ENCODE results near the gene ARMH3.
A peak's percentile ranks its signal among the peaks of the same experiment; 100 is the strongest.

The ARMH3 gene

DNA sequence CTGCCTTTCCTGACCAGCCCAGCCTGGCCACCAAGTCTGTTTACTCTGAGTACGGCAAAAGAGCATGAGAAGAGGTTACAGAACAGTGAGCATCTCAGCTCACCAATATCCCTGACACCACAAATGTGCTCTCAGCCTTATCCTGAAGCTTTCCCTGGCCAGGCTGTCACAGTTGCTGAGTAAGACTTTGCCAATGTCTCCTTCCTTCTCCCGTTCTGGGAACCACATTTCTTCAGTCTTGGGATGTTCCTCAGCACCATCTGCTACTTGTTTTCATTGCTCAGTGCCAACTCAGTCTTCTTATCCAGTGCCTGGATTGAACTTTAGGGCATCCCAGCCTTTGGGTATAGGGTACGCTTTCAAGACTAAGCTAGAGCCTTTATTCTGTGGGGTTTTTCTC lies 205.2 kb downstream of the ARMH3 start:
- DNase-seq = no peak

DNA sequence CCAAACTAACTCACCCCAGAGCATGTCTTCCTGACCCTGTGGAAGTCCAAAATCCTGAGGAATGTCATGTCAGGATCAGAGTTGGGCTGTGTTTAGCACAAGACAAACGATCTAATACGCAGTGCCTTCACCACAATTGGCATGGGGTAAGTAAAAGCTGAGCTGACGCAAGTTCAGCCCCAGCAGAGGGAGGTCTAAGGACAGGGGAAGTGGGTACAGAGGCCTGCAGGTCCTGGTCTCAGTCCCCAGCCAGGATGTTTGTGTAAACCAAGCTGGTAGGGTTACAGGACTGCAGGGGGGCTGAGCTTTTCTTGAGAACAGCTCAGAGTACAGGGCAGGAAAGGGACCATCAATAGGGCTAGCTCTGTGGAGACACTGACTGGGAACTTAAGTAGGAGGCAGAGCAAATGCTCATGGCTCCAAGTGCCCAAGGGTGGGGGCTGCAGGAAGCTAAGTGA lies 207.1 kb downstream of the ARMH3 start:
- DNase-seq = peak; percentile 16

DNA sequence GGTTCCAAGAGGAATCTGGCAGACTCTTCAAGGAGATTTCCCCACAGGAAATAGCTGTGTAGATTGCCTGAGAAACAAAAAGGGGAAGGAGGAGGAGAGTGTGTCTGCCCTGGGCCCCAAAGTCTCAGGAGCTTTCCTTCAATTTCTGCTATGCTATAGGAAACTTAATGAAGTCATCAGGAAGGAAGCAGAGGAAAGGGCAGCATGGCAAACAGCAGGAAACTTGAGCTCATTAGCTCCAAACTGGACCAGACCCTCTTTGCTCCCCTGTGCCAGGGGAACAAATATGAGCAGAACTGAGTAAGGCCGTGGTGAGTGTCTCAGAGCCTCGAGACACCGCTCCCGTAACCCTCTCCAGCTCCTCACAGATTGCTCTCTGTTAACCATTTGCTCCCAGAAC lies 207.6 kb downstream of the ARMH3 start:
- no peak for DNase-seq

DNA sequence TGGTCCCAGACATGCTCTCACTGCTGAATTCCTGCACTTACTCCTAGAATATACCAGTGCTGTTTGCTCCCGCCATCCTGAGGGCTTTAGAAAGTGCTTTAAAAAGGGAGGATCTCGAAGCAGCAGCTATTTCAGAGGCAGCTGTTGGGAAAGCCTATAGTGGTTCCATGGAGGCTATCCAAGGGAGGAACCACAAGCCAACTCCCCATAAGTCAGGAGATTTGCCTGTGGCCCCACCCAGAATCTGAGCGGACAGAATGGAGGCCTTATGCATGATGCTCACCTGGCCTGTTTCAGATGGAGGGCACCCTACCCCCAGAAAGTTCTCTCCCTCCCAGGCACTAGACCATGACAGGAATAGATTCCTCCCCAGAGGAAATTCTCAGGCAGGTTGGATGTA lies 210.1 kb downstream of the ARMH3 start:
- no peak for DNase-seq

DNA sequence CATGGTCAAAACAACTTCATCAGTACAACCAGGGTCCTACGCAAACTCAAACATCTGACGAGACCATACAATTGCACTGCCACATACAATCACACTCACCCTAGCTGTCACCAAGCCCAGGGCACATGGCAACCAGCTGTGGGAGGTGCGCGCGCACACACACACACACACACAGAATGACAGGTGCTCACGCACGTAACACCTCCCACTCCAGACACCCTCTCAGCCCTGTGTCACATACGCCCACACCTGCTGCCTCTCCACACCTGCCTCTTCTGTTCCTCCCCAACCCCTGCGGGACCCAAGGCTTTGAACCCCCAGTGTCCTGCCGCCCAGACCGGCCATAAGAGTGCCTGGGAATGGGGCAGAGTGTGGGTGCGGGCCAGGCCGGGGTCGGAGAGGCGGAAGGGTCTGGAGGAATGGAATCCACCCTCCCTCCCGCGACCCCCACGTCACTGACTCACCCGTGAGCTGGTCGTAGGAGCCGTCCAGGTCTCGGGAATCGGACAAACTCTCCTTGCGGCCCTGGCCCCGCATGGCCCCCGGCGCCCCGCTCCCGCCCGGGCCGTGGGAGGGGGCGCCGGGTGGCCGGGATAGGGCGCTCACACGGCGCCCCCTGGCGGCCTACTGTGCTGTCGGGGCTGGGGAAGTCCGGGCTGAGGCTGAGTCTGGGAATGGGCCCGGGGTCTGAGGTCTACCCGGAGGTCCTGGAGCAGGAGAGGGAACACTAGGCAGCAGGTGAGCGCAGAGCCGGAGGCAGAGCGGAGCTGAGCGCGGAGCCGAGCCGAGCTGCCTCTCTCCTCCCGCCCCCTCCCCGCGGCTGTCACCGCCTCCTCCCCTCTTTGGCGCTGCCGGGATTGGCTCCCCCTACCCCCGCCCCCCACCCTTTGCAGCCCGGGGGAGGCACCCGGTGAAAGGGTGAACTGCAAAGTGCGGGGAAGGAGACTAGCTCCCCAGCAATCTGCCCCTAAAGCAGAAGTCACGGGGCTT lies 212.6 kb downstream of the ARMH3 start, which contains the start of gene KCNIP2:
KCNIP2 (minus strand) TSS at position 769 of the 990 bp plus-strand sequence; CDS start at position 537, 232 bp downstream.
- no peak for DNase-seq

DNA sequence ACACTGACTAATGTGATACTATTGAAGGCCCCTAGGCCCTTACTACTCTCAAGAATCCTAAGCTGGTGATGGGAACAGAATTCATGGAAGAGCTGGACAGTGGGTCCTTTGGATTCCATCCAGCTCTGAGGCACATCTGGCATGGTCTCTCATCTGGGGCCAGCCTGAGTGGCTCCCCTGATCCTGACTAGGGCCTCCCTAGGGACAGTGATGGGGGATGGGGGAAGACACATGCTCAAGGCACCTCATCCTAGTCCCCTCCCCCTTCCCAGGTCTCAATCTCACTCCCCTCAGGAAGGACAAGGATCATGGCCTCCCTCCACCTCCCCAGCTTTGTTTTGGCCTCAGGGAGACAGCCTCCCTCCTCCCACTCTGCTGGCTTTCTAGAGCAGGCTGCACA lies 214.1 kb downstream of the ARMH3 start:
- DNase-seq = no peak

DNA sequence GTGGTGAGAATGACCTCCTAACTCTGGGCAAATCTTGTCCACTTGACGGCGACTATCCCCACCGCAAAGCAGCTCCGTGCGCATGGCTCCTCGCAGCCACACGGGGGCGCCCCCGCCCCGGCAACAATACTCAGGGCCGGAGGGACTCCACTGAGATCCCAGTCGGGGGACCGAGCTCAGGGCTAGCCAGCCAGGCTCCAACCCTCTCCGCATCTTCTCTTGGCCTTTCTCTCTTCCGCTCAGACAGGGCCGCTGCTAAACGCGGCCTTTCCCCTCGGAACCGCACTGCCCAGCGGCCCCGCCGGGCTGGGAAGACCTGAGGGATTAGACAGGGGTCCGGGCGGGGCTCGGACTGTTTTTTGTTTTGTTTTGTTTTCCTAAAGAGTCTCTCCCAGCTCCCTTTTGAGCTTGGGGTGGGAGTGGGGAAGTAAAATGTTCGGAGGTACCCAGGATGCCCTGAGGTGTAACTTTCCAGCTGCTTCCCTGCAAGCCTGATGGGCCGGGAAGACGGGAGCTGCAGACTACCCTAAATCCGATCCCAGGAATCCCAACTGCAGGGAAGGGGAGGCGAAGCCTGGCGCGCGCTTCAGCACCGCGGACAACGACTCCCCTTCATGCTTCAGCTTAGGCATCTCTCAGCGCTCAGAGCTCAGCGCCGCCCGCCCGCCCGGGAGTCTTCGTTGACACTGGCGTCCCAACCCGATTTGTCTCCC lies 215.1 kb downstream of the ARMH3 start:
- peak; percentile 63 for DNase-seq

DNA sequence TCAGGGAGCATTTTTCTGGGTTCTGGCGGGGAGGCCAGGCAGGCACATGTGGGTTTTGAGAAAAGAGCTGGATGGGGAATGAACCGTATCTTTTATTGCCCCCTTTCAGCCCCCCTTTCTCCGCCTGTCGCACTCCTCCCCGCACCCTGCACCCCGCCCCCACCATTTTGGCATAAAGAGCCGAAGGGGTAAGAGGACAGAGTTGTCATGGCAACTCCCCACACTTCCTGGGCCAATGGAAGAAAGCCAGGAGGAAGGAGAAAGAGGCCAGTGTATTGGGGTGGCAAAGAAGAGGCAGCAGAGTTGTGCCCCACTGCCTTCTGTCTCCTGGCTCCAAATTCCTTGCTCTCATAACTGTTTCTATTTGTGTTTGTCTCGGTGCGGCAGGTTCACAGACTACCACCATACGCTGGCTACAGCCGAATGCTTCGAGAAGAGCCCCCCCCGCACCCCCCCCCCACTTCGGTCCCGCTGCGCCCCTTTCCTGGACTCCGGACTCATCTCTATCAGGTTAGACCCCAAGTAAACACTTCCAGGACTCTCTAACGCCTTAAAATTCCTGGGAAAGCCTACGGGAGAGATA lies 215.8 kb downstream of the ARMH3 start:
- DNase-seq = no peak

DNA sequence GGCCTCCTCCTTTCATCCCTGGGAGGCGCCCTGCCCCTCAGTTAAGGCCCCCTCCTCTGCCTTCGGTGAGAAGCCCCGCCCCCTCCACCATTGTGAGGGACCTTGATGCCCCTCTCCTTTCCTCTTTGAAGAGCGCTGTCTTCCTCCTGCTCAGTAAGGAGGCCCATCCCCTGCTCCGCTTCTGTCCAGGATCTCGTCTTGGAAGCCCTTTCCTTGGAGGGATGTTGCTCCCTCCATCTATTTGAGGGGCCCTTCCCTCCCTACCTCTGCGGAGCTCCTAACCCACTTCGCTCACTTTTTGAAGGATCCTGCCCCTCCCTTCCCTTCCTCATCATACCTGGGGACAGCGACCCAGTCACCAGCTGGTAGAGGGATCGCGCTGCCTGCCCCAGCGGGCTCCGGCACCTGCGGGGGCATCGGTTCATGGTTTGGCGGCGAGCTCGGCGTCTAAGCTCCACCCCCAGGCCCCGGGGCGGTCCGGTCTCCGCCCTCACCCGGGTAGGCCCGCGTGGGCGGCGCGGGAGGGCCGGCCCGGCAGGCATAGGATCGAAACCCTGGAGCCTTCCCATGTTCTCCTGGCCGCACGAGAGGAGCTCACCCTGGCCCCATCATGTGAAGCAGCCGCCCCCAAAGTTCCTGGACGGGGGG lies 216.4 kb downstream of the ARMH3 start:
- DNase-seq = no peak

DNA sequence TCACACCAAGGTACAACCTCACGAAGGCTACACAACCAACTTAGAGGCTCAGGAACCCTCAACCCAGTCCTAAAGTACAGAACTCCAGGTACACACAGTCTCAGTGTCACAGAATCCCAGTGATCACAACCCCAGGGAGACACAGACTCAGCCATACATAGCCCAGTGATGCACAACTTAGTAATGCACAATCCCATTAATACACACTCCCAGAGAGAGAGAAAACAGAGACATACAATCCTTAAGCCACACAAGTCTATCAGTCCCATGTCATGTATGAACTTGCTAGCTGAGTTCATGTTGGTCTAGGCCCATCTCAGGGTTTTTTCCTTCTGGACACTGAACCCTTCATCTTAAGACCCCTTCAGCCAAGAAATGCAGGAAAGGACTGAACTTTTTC lies 217.0 kb downstream of the ARMH3 start:
- DNase-seq = no peak

DNA sequence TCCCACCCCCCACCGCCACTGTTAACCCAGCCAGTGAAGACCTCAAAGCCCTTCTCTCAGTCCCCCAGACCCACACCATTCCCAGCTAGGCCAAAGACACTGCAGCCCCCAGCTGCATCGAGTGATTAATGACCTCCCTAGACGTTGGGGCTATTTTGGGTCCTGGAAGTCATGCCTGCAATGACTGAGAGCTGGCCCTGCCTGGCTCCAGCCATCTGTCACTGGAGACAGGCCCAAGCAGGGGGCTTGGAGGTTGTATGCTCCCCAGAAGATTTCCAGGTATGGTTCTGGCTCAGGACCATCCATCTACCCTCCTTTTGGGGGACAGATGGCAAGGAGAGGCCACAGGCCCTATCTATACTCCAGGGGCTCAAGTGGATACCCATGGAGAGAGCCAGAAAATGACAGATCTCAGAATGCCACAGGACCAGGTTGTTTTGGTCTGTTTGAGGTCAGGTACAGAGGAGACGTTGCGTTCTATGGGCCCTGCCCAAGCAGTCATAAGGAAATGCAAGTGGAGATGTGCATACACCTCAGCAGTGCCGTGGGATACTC lies 217.5 kb downstream of the ARMH3 start:
- no peak for DNase-seq

DNA sequence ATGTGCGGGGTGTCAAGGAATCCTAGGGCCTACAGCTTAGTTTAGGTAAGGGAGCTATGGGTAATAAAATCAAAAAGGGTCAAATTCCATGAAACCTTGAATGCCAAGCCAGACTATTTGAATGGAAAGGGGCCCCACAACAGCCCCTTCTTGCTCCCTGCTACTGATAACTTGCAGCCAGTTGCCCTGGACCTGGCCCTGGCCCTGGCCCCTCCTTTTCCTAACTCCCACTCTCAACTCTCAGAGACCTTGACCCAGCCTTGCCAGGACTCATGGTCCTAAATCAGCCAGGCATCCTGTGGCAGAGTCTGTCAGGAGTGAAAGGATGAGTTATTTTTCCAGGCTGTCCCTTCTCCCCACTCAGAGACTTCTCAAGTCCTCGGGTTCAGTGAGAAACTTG lies 218.2 kb downstream of the ARMH3 start:
- no peak for DNase-seq

DNA sequence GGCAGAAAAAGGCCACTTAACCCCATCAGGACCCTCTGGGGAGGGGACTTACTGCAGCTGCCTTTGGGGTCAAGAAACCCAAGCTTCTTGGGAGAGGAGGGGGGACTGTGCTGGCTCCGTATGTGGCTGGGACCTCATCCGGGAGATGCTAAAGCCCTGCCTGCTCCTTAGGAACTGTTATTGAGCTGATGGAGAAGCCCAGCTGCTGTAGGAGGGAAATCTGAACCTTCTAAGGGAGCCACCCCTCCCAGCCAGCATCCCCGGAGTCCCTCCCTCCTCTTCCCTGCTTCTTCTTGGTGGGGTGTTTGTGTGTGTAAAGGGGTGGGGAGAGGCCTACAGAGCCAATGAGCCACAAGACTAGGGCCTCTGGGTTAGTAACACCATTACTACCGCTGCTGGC lies 220.6 kb downstream of the ARMH3 start:
- no peak for DNase-seq

DNA sequence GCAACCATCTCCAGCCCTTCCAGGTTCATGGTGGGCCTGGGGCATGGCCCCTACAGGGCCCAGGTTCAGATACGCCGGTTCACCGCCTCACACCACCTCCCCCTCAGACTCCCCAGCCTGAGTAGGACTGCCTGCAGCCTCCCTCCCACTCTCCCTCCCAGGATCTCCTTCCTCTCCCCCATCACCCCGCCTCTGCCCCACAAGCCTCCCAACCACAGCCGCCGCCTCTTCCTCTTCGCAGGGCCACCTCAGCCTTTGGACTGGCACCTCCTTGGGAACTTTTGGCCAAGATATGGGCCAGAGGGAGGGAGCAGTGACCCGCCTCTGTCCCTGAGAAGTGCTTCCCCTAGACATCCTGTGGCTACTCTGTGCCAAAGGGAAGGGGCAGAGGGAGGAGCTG lies 221.6 kb downstream of the ARMH3 start:
- DNase-seq = peak; percentile 71

DNA sequence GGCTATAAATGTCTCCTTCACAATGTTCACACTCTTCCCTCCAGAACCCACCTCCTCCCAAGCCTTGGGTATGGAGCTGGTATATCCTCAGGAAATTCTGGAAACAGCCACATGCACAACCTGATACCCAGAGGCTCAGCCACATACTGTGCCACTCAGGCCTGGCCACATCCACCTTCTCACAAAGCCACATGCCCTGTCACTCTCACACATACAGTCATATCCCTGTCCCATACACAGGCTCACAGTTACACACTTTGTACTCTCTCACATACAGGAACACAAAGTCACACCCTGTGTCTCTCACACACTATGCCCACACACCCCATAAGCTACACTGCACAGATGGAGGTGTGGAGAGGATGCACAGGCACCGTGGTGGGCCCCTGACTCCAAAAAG lies 222.5 kb downstream of the ARMH3 start:
- no peak for DNase-seq

DNA sequence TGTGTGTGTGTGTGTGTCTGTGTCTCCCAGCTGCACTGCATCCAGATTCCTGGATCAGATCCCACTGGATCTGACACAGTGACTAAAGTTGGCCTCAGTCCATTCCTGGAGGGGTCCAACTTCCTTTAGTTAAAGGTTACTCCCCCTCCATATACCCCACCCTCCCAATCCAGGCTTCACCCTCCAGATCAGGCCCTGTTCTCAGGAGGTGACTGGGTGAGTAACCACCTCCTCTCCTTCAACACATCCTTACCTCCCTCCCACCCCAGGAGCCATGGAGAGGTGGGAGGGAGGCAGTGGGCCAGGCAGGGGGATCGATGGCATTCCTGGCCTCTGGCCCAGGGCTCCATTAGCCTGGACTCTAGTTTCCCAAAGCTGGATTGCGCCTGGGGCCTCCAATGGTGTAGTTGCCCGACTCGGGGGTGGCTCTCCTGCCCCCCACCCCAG lies 223.6 kb downstream of the ARMH3 start:
- no peak for DNase-seq

DNA sequence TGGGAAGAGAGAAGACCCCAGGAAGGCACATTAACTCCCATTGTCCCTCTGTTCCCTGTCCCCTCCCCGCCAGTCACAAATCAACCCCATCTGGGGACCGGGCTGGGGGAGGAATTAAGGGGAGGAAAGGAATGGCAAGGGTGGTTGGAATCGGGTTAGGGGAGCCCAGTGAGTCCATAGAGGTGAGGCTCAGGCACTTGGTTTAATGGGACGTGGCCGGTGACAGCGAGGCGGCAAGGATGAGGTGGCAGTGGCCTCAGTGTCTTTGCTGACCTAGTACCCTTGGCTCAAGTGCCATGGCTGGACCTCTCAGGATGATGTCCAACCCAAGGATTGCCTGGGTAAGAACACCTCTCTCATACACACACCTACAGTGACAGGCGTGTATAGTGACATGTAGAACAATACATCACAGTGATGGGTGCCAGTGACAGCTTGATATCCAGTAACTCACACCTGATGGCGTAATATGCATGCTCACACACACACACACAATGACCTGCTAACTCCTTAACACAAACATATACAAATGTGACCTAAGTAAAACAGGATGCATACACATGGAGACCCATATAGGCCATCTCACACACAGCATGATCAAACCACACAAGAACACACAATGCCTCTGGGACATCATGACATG lies 224.7 kb downstream of the ARMH3 start:
- no peak for DNase-seq

DNA sequence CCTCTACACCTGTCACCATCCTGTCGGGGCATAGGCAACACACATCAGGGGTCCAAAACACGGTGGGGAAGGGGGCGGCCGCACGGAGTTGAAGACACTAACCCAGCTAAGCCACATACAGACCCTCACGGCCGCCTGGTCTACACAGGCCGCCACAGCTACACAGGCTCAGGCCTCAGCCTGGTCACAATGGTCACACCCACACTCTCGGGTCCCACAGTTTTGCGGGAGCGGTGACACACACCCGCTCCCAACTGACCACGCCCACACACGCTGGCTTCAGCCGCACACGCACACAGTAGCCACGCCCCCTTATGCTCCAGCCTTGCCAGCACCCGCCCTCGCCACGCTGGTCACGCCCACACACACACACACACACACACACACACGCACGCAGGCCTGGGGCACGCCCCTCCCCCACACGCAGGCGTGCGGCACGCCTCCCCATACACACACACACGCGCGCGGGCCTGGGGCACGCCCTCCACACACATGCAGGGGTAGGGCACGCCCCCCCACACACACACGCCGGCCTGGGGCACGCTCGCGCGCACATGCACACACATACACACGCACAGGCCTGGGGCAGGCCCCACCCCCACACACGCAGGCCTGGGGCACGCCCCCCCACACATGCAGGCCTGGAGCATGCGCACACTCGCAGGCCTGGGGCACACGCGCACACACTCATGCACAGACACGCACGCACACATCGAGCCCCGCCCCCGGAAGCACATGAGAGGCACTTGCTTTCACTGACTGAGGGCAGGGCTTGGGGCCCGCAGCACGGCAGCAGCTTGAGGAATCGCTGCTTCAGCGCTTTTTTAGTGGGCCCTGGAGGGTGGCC lies 225.4 kb downstream of the ARMH3 start:
- peak; percentile 90 for DNase-seq

DNA sequence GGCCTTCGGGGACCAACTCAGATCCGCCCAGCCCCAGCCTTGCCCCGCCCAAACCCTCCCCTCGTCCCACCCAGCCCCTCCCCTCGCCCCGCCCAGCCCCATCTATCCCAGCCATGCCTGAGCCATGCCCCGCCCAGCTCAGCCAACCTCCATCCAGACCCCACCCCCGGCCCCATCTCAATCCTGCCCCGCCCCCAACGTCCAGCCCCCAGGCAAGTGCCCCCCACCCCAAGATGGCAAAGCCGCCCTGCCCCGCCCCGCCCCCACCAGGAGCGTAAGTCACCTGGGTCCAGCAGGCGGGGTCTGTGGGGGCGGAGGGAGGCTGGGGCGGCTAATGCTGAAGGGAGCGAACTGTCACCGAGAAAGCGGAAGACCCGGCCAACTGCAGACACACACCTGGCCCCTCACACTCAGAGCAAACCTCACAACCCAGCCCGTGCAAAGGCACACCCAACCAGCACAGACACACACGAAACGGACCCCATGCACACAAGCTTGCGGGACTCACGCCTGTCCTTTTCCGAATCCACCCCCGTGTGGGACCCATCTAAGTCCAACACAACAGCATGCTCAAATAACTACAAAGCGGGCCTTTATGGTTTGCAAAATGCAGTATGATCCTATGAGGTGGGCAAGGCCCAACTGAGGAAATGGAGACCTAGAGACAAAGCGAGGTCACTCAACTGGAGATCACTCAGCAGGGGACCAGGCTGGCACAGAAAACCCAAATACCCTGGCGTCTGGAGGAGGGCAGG lies 226.2 kb downstream of the ARMH3 start:
- peak; percentile 6 for DNase-seq
